GM18861 (cell line): Measurements from ENCODE around the gene S100A8.

ENCODE experiments used
- ATAC-seq: cut with Tn5 transposase; IDR thresholded peaks from one replicate; pipeline ENCODE4 v1.9.1; 2021; ENCODE audit not compliant: unreplicated experiment

Gene S100A8

DNA sequence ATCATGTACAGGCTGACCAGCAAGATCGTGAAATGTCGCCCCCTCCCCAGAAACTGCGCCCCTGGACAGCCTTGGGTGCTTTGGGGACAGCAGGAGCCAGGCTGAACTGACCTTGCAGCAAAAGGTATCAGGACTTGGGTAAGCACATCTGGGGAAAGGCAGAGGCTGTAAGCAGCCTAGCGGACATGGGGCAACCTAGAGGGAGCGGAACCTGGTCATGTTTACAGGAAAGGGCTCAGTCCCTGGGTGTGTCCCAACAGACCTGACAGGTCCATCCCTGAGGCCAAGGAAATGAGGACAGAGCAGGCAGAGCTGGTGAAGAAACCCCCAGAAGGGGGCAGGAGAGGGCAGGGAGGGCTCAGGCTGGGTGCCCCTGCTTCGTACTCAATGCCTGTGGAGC is 3.1 kb upstream of the S100A8 start:
- ATAC-seq, result no peak

DNA sequence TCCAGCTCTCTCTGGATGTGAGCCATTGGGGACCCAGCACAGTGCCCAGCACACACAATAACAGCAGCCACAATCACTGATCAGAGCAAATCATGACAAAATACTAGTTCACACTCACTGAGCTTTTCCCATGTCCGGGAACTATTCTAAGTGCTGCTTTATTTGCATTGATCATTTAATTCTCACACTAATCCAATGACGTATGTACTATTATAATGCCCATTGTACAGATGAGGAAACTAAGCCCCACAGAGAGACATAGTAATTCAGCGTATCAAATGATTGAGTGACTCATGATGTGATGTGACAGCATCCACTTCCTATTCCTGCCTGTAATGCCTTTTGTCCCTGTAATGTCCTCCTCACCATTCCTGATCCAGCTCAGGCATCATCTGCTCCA is 1.9 kb upstream of the S100A8 start:
- ATAC-seq, result no peak

DNA sequence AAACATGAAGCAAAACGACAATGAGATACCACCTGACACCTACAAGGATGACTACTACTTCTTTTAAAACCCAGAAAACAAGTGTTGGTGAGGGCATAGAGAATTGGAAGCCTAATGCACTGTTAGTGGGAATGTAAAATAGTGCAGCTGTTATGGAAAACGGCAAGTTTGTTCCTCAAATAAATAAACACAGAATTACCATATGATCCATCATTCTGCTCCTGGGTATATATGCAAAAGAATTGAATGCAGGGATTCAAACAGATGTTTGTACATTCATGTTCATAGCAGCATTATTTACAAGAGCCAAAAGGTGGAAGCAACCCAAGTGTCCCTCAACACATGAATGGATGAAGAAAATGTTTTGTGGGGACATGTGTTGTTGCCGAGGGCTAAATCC is 1.4 kb upstream of the S100A8 start:
- no peak for ATAC-seq

DNA sequence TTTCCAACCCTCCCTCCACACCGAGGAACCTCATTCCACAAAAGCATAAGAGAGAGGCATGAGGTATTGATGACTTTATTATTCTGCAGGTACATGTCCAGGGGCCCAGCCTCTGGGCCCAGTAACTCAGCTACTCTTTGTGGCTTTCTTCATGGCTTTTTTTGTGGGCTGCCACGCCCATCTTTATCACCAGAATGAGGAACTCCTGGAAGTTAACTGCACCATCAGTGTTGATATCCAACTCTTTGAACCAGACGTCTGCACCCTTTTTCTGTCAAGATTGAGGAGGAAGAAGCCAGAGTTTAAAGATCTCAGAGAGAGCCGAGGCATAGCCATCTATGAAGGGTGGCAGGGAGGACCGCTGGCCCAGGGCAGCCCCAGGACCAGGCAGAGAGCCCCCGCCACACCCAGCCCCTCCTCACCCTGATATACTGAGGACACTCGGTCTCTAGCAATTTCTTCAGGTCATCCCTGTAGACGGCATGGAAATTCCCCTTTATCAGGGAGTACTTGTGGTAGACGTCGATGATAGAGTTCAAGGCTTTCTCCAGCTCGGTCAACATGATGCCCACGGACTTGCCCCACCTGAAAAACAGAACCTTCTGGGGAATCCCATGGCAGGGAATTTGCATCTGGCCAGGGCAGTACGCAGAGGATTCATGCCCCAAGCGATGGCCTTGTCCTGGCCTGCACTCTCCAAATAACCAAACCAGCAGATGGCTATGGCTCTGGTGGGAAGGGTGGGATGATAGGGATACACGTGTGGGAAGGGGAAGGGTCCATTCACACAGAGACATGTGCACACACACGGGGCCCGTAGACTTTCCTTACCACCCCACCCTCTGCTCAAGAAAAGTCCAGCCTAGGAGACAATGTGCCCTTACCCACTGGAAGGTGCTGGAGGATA is 647 bp downstream of the S100A8 start:
- ATAC-seq, result no peak

DNA sequence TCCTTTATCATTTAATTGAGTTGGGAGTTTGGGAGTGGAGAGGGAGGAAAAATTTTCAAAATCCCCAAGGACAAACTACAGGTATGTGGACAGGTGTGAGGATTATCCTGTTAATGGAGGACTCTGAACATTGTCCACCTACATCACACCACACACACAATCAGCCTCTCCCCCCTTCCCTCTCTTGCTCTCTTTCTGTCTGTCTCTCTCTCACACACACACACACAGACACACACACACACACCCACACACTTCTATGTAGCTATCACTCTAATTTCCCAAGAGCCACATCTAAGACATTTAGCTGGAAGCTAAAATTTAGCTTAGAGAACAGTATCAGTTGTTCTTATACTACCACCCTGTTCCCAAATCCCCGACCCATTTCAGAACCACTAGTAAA is 1.5 kb downstream of the S100A8 start:
- no peak for ATAC-seq

DNA sequence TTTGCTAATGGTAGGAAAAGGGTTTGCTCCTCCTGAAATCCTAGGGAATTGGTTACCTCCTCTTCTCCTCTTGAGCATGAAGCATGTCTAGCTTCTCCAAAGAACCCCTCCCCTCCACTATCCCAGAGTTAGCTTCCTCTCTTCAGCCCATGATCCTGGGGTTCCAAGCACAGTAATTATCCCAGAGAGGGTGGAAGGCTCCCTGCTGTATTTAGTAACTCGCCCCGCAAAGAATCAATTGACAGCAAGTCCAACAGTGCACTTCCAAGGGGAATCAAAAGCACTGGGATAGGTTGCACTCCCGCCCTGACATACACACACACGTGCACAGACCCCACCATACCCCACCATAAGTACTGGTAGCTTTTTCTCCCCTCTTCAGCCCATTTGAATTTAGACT is 3.1 kb downstream of the S100A8 start:
- ATAC-seq, result no peak

DNA sequence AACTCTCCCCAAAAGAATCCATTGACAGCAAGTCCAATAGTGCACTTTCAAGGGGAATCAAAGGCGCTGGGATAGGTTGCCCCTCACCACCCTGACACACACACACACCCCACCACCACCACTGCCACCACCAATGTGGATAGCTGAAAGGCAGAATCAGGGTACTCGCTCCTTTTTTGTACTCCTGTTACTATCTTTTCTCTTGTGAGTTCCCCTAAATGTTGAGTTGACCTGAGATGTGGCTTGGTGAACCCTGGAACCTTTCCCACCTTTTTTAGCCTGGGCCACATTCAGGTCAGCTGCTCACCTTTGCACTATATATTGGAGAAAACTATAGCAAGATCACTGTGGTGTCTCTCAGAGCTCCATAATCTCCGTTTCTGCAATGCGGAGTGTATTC is 3.9 kb downstream of the S100A8 start:
- no peak for ATAC-seq

DNA sequence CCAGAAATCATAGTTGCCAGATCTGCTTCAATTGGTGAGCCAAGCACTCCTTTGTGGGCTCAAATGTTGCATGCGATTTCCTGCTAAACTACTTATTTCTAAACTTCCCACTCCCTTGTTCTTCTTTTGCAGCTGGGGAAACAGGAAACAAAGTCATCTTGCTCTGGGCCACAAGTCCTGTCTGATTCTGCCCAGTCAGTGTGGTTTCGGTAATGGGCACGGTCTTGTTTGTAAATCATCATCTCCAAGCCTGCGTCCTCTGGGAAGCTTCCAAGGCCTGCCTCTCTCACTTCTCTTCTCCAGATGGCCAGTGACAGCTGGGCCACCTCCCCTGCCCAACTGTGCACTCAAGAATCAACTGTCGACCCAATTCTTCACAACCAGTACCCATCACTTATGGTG is 4.4 kb downstream of the S100A8 start:
- no peak for ATAC-seq

DNA sequence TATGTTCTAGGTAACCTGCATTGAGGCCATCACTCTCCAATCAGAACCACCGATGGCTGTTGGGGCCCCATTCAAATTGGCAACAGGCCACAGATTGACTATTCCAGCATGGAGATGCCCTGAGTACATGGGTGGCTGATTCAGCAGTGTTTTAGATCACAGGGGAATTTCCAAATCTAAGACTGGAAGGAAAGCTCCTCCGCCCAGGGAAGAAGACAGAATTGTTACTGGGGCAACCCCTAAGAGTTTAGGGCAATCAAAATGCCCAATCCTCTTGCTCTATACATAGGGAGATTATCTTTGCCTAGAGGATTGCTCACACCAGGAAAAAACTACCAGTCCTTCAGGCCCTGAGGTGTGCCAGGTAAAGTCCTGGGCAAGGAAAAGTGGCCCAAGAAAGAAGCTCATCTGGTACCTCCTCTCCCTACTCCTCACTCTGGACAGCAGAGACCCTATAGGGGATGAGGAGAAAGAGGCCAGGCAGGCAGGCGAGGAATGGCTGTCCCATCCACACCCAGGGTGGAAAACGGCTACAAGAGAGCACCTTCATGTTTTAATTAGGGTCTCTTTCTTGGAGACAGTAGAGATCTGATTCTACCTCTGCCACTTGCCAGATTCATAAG is 5.8 kb downstream of the S100A8 start:
- ATAC-seq, result no peak

DNA sequence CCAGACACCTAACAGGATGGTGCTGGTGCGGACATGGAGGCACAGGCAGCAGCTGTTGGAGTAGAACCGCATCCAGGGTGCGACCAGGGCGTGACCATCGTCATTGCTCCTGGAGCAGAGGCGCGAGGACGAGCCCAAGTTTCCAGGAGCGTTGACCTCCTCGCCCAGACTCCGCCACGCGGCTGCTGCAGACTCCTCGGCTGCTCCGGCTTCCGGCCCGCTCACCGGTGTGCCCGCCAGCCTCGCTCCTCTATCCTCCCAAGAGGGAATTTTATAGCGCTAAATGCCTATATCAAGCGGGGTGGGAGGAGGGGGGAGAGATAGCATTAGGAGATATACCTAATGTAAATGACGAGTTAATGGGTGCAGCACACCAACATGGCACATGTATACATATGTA is 10.2 kb downstream of the S100A8 start:
- no peak for ATAC-seq

DNA sequence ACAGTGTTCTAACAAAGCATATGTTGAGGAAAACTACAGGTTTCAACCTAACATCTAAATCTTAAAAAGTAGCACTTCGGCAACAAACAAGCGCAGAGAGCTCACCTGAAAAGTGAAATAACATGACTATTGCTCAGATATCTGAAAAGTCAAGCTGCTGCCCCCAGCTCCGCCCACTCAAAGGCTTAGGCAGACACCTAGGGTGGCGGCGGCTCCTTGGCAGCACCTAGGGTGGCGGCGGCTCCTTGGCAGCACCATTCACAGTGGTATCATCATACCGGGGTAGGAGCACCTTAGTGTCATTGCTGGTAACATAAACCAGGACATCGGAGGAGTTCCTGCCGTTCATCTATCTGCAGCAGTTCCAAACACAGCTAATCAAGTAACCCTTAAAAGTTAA is 11.3 kb downstream of the S100A8 start:
- ATAC-seq, result no peak

DNA sequence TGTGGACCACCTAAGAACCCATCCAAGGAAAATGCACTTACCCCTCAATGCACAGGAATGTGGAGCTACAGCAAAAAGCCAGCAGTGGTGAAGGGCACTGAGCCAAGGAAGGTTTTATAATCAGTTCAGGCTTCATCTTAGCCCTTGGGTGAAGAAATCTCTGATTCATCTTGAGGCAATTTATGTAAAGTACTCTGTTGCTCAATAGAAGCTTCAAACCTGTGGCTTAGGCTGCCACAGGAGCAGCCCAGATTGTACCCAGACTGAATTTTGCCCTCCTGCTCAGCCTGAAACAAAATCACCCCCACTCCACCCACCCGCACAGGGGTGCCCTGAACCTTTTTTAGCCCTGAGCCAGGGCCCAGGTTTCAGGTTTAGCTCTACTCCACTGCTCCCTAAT is 15.4 kb downstream of the S100A8 start, which contains the start of gene S100A12:
Gene S100A12, minus strand, starts transcription at position 111 of the 400 bp plus-strand sequence. CDS start 1,029 bp downstream, outside the sequence.
- ATAC-seq, result no peak

DNA sequence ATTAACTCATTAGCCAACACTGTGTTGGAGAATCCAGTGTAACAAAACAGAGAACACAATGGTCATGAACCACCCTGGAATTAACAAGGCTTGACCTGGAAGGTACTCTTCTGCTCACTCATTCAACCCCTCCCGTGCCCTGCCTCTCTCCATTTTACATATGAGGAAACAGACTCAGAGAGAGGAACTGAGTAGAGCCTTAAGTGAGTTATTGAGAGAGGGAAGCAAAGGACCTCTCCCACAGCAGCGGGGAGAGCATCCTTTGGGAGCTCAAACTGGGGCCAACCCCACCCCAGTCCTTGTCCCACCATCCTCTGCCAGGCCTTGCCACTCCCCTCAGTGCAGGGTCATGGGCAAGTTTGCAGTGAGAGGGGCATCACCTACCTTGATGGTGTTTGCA is 16.8 kb downstream of the S100A8 start:
- no peak for ATAC-seq

DNA sequence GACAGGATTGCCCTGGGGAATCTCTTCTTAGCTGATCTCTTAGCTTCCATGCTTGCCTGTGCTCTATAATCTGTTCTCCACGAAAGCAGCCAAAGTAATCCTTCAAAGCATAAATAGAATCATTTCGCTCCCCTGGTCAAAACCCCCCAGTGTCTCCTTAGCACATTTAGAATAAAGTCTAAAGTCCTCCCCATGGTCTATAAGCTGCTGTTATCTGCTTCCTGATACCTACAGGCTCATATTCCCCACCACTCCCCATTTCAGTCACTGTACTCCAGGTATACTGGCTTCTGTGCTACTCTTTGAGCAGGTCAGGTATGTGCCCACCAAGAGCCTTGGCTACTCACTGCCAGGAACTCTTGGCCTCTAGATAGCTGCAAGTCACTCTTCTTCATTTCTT is 18.3 kb downstream of the S100A8 start:
- ATAC-seq, result no peak

DNA sequence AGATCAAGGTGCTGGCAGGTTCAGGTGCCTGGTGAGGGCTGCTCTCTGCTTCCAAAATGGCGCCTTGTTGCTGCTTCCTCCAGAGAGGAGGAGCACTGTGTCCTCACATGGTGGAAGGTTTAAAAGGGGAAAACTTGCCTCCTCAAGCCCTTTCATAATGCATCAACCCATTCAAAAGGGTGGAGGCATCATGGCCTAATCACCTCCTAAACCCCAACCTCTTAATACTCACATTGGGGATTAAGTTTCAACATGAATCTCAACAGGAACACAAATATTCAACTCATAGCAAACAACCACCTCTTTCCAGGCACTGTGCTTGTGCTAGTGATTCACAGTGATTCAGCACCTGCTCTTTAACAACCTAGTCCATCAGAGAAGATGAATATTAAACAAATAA is 19.6 kb downstream of the S100A8 start:
- ATAC-seq, result no peak

DNA sequence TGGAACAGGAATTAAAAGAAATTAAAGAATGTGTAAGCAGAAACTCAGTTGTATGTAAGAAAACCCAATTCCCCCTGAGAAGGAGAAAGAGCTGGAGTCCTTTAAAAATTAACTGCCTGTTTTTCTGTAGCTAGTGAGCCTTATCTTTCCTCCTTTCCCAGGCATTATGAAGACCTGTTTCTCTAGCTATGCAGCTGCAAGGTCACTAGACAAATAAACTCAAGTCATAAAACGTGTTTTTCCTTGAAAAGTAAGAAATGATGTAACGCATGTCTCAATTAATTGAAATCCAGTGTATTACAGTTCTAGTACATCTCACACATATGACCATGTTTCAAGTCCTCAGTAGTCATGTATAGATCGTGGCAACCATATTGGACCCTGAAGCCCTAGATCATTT is 20.7 kb downstream of the S100A8 start:
- no peak for ATAC-seq

DNA sequence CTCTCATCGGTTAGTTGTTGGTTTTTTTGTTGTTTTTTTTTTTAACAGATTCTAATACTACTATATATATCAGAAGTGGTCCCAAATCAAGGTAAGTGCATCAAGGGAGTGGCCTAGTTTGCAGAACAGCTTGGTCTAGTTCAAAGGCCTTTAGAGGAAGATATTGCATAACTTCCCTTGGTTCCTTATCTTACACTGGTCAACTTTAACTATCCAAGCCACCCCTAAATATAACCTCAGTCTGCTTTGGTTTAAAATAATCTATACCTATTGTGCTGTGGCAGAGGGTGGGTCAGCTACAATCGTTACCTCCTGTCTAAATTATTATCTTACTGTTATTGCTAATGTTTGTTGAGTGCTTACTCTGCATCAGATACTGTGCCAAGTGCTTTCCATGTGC is 22.4 kb downstream of the S100A8 start:
- no peak for ATAC-seq

DNA sequence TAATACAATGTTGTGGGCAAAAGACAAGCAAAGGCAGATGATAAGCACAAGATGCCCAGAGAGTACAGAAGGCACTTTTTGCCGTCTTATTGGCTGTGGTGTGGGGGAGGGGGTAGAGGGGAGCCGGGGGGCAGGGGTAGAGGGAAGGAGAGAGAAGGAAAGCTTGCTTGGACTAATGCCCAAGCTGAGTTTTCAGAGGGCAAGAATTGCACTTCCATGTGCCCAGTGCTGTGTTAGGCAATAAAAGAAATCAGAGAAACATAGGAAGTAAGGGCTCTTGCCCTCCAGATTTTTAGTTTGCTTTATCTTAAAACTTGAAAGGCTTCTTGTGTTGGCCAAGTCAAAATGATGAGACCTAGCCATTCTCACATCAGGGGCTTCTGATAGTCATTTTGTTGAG is 23.8 kb downstream of the S100A8 start:
- ATAC-seq, result no peak

DNA sequence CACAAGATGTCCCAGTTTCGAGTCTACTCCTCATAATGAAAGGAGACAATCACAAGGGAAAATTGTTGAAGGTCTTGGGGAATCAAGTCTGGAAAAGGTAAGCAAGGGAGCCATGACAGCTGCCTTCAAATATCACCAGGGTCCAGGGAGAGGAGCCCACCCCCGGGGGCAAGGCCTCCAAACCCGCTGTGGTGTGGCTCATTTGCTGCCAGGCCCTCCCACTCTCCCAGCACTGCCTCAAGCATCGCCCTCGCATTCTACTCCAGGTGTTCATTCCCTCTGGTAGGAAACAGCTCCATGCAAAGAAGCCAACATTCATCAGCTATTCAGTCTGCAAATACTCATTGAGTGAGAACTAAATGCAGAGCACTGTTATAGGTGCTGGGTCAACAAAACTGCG is 24.6 kb downstream of the S100A8 start:
- ATAC-seq, result no peak

DNA sequence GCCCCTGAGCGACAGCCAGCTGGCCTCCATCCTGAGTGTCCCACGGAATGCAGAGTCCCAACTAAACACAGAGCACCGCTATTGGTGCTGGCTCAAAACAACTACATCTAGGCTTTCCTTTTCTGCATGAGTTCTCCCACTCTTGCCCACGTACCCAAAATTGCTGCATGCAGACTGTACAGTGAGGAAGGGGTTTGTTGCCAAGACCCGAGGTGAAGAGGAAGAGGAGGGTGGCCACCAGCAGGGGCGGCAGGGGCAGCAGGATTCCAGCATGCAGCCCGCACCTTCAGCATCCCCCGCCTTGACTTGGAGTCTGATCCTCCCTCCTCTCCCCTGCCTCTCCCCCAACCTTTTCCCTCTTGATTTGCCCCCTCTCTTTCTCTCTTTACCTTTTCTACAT is 25.2 kb downstream of the S100A8 start:
- no peak for ATAC-seq

DNA sequence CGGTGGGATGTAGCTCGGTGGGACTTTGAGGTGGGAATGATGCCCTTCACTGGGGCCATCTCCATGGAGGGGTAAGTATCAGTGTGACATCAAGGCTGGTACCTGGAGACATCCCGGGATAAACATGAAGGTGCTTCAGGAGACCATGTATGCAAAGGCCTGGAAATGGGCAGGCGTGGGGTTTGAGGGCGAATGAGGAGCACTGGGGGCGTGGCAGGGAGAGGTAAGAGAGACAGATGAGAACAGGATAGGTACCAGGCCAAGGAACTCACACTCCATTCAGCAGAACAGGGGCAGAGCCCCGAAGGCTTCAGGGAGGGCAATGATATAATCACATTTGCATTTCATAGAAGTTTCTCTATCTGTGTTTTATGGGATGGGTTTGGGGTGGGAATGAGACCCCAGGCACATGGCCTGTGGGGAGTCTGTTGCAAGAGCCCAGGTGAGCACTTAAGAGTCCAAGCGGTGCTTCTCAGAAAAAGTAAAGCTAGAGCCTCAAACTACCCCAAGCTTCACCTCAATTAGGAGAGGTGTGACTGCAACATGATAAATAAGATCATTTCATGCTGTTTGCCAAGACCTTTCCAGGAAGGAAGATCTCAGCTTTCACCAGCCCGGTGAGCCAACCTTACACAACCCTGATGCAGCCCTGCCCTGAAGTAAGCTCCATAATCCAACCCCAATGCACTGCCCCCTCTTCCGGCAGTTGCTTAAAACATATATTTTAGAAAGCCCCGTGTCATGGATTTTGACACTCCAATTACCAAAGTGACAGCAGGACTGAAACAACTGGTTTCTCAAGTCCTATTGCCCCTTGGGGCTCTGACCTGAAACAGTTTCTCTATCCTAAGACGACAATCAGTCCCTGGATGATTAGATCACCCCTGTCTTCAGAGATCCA is 25.9 kb downstream of the S100A8 start:
- no peak for ATAC-seq

DNA sequence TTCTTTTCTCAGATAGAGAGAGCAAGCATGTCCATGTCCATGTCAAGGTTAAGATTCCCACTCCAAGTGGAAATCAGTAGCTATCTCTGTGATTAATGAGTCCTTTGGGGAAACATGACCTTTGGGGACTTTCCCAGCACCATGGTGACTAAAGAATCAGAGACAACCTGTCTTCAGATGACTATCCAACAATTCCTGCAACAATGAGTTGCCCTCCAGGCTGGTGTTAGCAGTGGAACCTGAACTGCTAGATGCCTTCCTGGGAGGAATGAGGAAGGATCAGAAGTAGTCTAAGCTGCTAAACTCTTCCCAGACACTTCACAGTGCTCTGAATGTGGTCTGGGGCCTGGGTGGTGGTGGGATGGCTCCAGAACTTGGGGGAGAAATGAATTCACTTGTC is 26.7 kb downstream of the S100A8 start:
- ATAC-seq, result no peak
